Measurements from ENCODE around the gene ASIC3. TPM values are rescaled to one million over a fixed set of nuclear protein-coding genes. Genes with fewer than 3 reads are reported as not detected.
A peak's percentile ranks its signal among the peaks of the same experiment; 100 is the strongest.

Gene ASIC3
- total and polyA plus RNA-seq, 9 donors = 1.0 to 9.4 (median 3.8) TPM

DNA sequence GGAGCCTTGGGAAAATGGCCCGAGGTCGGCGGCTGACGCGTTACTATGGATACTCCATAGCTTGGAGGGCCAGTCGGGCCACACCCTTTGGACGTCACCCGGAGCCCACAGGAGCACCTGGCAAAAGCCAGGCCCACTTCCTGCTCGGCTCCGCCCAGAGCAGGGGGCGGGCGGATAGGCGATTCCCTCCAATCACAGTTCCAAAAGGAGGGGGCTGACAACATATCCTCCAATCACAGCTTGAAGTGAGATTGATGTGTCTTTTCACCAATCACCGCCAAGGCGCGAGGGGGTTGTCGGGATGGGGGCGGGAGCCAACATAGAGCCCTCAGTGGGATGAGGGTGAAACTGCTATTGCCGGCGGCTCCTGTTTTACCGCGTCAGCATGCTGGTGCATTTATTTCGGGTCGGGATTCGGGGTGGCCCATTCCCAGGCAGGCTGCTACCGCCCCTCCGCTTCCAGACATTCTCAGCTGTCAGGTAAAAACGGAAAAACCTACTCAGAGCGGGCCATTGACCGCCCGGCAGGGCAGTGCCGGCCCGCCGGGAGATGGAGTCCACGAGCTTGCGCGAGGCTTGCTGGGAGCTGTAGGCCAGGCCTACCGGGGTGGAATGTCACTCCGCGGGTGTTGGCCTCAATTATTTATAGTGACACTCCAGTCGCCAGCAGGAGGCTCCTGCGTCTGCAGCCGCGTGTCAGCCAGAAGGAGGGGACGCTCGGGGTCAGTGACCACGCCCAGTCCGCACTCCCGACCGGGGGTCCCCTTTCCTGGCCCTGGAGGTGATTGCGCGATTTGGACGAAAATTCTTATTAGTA lies 20.0 kb upstream of the ASIC3 start, which contains the start of gene ABCB8:
ABCB8 (plus strand) TSS at position 320 of the 817 bp plus-strand sequence; CDS start at position 386, 66 bp downstream.
- Histone ChIP-seq H3K27ac (peak within 1 kb of the TSS in 1 of 2 donors; percentile 74), H3K9me3 (no peaks in the 10 kb centered on the region), H3K4me1 (ENCODE audit: insufficient read depth) (peaks cover 4% of the 10 kb centered on the region), H3K36me3 (no peaks in the 10 kb centered on the region), H3K4me3 (peak within 1 kb of the TSS; percentile 82), H3K27me3 (no peaks in the 10 kb centered on the region)
- intact Hi-C loops (cut with DNase I) = loop anchor here in 1 of 4 donors (2.0 kb wide), 1 partner anchor 58 kb away; the partner anchor contains the start of gene AGAP3
- WGBS, 3 donors = 0 to 1% (median 0%) methylated on average over 50 to 53 of the region's 53 CpGs
- TF ChIP-seq, protein P1, sequence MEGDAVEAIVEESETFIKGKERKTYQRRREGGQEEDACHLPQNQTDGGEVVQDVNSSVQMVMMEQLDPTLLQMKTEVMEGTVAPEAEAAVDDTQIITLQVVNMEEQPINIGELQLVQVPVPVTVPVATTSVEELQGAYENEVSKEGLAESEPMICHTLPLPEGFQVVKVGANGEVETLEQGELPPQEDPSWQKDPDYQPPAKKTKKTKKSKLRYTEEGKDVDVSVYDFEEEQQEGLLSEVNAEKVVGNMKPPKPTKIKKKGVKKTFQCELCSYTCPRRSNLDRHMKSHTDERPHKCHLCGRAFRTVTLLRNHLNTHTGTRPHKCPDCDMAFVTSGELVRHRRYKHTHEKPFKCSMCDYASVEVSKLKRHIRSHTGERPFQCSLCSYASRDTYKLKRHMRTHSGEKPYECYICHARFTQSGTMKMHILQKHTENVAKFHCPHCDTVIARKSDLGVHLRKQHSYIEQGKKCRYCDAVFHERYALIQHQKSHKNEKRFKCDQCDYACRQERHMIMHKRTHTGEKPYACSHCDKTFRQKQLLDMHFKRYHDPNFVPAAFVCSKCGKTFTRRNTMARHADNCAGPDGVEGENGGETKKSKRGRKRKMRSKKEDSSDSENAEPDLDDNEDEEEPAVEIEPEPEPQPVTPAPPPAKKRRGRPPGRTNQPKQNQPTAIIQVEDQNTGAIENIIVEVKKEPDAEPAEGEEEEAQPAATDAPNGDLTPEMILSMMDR (IDR thresholded peaks at IDR 0.05) = peak in 2 of 3 donors; percentile 45 to 64
- TF ChIP-seq EP300 (IDR thresholded peaks at IDR 0.05) = peak; percentile 2
- TF ChIP-seq POLR2A (IDR thresholded peaks at IDR 0.05) = peak; percentile 58
- DNase-seq = peak; percentile 97 to 100 (median 98)

DNA sequence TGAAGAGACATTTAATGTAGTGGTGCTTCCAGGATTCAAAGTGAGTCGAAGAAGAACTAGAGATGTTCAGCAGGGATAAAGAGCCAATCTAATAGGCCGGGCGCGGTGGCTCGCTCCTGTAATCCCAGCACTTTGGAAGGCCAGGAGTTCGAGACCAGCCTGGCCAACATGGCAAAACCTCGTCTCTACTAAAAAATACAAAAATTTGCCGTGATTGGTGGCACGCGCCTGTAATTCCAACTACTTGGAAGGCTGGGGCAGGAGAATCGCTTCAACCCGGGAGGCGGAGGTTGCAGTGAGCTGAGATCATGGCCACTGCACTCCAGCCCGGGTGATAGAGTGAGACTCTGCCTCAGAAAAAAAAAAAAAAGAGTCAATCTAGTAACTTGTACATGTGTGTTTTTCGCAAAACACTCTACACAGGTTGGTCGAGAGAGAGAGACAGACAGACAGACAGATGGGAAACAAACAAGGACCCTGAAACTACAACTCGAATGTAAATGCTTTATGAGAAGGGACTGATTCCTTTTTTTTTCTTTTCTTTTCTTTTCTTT lies 19.3 kb upstream of the ASIC3 start:
- WGBS, 3 donors = 37 to 47% (median 38%) methylated on average over 17 of the region's 17 CpGs
- intact Hi-C loops (cut with DNase I) = loop anchor here in 1 of 4 donors (2.0 kb wide), 1 partner anchor 58 kb away; the partner anchor contains the start of gene AGAP3
- H3K9me3 ChIP-seq = no peaks in the 10 kb centered on the region
- no peaks in the 10 kb centered on the region for H3K36me3 ChIP-seq
- TF ChIP-seq POLR2A (IDR thresholded peaks at IDR 0.05) (no peak), EP300 (IDR thresholded peaks at IDR 0.05) (no peak)
- TF ChIP-seq, protein P1 (IDR thresholded peaks at IDR 0.05) = no peak
- H3K27ac ChIP-seq = peak overlapping the region in 1 of 2 donors; percentile 74
- no peak for DNase-seq
- no peaks in the 10 kb centered on the region for H3K27me3 ChIP-seq
- H3K4me1 ChIP-seq (ENCODE audit: insufficient read depth) = peaks cover 4% of the 10 kb centered on the region
- peak overlapping the region; percentile 82 for H3K4me3 ChIP-seq

DNA sequence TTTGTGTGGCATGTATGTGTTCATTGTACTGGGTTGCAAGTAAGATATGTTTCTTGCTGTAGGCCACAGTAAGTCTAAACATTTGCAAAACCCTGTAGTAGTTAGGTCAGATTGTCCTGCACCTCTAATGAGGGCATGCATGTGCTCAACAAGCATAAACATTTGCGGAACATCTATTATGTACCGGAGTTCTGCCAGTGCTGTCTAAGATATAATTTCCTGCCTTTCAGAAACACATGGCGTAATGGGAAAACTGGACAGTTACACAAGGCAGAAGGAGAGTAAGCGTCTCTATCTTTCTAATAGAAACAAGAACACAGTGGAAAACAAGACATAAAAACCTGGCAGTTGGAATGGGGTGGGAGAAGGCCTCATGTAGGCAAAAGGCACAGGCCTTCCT lies 17.3 kb upstream of the ASIC3 start:
- DNase-seq = no peak
- H3K4me3 ChIP-seq = no peak overlapping the region
- intact Hi-C loops (cut with DNase I) = no loop called here
- peaks cover 4% of the 10 kb centered on the region for H3K4me1 ChIP-seq (ENCODE audit: insufficient read depth)
- H3K27ac ChIP-seq = no peak overlapping the region
- no peaks in the 10 kb centered on the region for H3K27me3 ChIP-seq
- TF ChIP-seq, protein P1 (IDR thresholded peaks at IDR 0.05) = no peak
- H3K36me3 ChIP-seq = no peaks in the 10 kb centered on the region
- WGBS, 3 donors = 47 to 67% (median 64%) methylated on average over 4 of the region's 4 CpGs
- no peaks in the 10 kb centered on the region for H3K9me3 ChIP-seq

DNA sequence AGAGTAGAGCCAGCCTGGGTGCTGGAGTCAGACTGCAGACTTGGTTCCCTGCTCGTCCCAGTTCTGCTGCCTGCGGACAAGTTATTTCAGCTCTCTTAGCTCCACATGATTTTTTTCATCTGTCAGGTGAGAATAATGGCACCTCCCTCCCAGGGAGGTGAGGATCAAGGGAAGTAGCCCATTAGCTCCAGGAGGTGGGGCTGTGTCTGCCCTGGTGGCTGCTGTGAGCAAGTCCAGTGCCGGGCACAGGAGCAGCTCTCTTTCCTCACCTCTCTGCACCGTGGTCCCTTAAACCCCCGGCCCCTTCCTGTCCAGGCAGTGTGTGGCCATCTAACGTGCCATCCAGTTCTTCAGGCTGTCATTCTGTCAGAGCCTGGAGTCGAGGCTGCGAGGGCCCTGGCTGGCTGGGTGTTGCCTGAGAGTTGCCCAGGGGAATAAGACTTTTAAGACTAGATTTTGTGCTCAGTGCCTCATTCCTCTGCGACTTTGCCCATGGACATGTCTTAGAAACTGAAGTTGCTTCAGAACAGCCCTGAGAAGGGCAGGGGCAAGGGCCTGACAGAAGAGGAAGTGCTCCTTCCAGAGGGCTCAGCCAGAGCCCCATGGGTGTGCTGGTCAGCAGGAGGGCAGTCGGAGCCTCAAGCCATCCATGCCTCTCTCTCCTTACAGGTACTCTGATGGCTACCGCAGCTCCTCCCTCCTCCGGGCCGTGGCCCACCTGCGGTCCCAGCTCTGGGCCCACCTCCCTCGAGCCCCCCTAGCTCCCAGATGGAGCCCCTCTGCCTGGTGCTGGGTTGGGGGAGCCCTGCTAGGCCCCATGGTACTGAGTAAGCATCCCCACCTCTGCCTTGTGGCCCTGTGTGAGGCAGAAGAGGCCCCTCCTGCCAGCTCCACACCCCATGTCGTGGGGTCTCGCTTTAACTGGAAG lies 15.1 kb upstream of the ASIC3 start:
- WGBS, 3 donors = 82 to 88% (median 87%) methylated on average over 17 of the region's 17 CpGs
- DNase-seq = no peak
- intact Hi-C loops (cut with DNase I) = no loop called here

More for the DNA sequence above, 15.1 kb upstream of the ASIC3 start:
- no peak overlapping the region for H3K4me3 ChIP-seq
- no peak overlapping the region for H3K27ac ChIP-seq
- no peaks in the 10 kb centered on the region for H3K27me3 ChIP-seq
- no peaks in the 10 kb centered on the region for H3K9me3 ChIP-seq
- H3K36me3 ChIP-seq = no peaks in the 10 kb centered on the region
- H3K4me1 ChIP-seq (ENCODE audit: insufficient read depth) = peaks cover 4% of the 10 kb centered on the region
- TF ChIP-seq POLR2A (IDR thresholded peaks at IDR 0.05) (no peak), EP300 (IDR thresholded peaks at IDR 0.05) (no peak)
- TF ChIP-seq, protein P1 (IDR thresholded peaks at IDR 0.05) = no peak
